ENCODE data around the gene PCMTD2.

Gene PCMTD2

GRCh38 chr20:64255361-64256281 lies at the start of gene PCMTD2:
Gene PCMTD2 (plus strand): TSS chr20:64255748. CDS start chr20:64259966, 4,218 bp downstream.
- peak; percentile 88 for DNase-seq

- no peak for DNase-seq
These were observed 48.9 kb upstream of the PCMTD2 start for GRCh38 chr20:64206614-64207013.

- DNase-seq, result no peak
These were observed 47.6 kb upstream of the PCMTD2 start for GRCh38 chr20:64207641-64208590.

- no peak for DNase-seq
These were observed 46.4 kb upstream of the PCMTD2 start for GRCh38 chr20:64209148-64209547.

- no peak for DNase-seq
These were observed 44.7 kb upstream of the PCMTD2 start for GRCh38 chr20:64210656-64211369.

- DNase-seq, result no peak
These were observed 43.5 kb upstream of the PCMTD2 start for GRCh38 chr20:64211874-64212658.

- no peak for DNase-seq
These were observed 42.8 kb upstream of the PCMTD2 start for GRCh38 chr20:64212755-64213154.

- DNase-seq, result no peak
These were observed 41.4 kb upstream of the PCMTD2 start for GRCh38 chr20:64214113-64214512.

GRCh38 chr20:64214952-64215351 lies 40.6 kb upstream of the PCMTD2 start:
- no peak for DNase-seq

GRCh38 chr20:64216036-64216435 lies 39.5 kb upstream of the PCMTD2 start:
- DNase-seq, result no peak

GRCh38 chr20:64216910-64217309 lies 38.6 kb upstream of the PCMTD2 start:
- no peak for DNase-seq

GRCh38 chr20:64217539-64218221 lies 37.9 kb upstream of the PCMTD2 start:
- DNase-seq, result no peak

- DNase-seq, result no peak
These were observed 36.3 kb upstream of the PCMTD2 start for GRCh38 chr20:64219202-64219601.

- DNase-seq, result no peak
These were observed 35.8 kb upstream of the PCMTD2 start for GRCh38 chr20:64219730-64220129.

GRCh38 chr20:64220420-64220819 lies 35.1 kb upstream of the PCMTD2 start:
- DNase-seq, result no peak

GRCh38 chr20:64220891-64221527 lies 34.5 kb upstream of the PCMTD2 start:
- DNase-seq, result no peak

GRCh38 chr20:64222291-64222735 lies 33.2 kb upstream of the PCMTD2 start:
- no peak for DNase-seq

- DNase-seq, result no peak
These were observed 32.6 kb upstream of the PCMTD2 start for GRCh38 chr20:64222851-64223525.

GRCh38 chr20:64223526-64224067 lies 32.0 kb upstream of the PCMTD2 start:
- no peak for DNase-seq
